ENCODE measurements around the gene PIP4K2C. TPM values are rescaled to one million over a fixed set of nuclear protein-coding genes. Genes with fewer than 3 reads are reported as not detected.
"Not testable (repeated sequence)": the region's sequence is repeated elsewhere in the genome, so short reads cannot be mapped to it uniquely, and the experiment has no call there.

Gene PIP4K2C
- total RNA-seq, 1 experiment from 2014 or later = 39.2 TPM

DNA sequence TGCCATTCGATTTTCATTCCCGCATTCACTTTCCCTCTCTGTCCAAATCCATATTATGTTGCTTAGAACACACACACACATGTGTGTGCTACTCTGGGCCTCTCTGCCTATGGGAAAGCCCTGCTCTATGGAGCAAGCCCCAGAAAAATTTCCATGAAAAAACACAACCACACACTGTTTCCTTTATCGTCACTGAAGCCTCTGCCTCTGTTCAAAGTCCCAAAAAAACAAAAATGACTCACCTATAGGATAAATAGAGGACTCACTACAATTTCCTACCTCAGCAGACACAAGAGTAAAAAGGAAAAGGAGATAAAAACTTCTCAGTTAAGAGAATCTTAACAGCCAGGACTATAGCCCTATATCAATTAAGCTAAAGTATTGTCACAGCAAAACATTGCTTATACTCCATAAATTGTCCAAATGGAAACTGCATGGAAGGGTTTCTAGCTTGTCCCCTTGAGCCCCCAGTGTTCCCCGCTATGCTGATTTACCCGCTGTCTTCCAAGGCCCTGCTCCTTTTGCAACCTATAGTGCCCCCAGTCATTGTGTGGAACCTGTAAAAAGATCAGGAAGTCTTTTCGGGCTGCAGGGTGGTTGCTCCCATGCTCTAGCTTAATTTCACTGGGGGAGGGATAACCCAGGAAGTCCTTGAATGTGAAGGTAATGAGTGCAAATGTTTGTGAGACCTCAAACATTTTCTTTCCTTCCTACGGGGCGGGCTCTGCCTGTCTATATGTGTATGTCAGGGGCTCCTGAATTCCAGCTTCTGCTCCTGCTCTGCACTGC lies 11.1 kb upstream of the PIP4K2C start:
- DNase-seq (ENCODE audit: low read depth) = no peak
- in situ Hi-C loops (cut with HindIII; ENCODE audit: low pct_unique_long_range_greater_than_20kb, low sequenced_read_pairs) = no loop called here

DNA sequence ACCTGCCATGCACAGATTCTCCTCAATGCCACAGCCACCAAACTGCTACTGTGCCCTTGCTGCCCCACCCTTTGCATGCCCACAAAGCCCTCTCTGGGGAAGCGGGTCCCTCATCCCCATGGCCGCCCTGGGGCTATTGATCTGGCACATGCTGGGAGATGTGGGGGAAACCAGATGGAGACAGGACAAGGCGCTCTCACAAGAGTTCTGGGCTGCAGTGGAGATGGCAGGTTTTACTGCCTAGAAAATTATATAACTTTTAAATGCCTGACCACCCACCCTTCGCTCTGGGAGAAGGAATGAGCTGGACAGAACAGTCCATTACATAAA lies 10.6 kb upstream of the PIP4K2C start:
- in situ Hi-C loops (cut with HindIII; ENCODE audit: low pct_unique_long_range_greater_than_20kb, low sequenced_read_pairs) = no loop called here
- no peak for DNase-seq (ENCODE audit: low read depth)

DNA sequence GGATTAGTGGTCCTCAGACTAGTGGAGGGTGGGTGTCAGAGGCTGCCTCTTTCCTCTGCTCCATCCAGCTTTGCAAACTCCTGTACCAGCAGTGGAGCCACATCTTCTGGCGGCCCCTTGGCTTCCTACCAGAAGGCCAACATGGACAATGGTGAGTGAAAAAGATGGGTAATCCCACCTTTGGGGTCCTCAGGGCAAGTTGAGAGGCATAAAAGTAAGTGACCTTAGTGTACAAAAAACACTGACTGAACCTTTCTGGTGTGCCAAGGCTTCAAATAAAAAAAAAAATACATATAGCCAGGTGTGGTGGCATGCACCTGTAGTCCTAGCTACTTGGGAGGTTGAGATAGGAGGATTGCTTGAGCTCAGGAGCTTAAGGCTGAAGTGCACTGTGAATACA lies 9.2 kb upstream of the PIP4K2C start:
- DNase-seq (ENCODE audit: low read depth) = no peak
- in situ Hi-C loops (cut with HindIII; ENCODE audit: low pct_unique_long_range_greater_than_20kb, low sequenced_read_pairs) = no loop called here

DNA sequence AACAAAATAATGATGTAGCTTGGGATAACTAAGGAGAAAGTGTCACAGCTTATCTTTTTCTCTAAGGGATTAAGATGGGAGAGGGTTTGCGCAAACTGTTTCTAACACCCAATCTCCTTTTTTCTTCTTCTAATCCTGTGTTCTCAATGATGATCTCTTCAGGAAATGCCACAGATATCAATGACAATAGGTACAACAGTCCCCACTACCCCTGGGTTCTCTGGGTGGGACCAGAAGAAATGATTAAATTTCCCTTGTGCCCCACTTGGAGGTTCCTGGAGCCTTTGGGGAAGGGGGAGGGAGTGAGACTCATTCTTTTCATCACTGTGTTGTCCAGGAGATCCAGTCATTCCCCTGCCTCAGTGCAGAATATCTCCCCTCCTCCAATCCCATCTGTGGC lies 8.6 kb upstream of the PIP4K2C start:
- in situ Hi-C loops (cut with HindIII; ENCODE audit: low pct_unique_long_range_greater_than_20kb, low sequenced_read_pairs) = no loop called here
- DNase-seq (ENCODE audit: low read depth) = no peak

DNA sequence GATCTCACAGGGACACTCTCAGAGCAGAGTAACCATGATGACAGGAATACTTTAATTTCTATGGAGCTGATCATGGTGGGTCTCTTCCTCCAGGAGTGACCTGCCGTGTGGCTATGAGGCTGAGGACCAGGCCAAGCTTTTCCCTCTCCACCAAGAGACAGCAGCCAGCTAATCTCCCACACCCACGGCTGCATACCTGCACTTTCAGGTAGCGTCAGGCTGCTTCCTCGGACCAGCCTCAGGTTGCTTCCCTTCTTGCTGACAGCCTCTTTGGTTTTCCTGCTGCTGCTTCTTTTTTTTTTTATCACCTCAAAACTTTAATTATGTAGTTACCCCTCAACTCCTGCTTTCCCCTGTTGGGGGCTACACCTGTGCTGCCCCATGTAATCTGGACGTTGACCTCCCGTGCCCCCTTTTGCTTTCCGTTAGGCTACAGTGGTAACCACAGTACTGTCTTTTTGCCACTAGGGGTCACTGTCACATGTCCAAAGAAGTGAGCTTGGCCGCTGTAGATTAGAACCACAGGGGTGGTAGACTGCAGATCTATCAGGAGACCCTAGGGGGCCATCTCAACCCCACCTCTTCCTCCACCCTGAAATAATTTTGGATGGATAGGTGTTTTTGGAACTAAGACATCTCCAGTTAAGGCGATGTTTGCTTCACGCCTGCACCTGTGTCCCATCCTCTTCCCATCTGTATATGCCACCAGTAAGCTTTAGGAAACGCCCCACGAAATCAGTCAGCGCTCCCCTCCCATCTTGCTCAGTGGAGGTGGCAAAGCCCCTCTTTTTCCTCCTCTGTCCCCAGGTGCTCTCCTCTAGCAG lies 7.8 kb upstream of the PIP4K2C start:
- in situ Hi-C loops (cut with HindIII; ENCODE audit: low pct_unique_long_range_greater_than_20kb, low sequenced_read_pairs) = no loop called here
- peak; percentile 70 for DNase-seq (ENCODE audit: low read depth)

DNA sequence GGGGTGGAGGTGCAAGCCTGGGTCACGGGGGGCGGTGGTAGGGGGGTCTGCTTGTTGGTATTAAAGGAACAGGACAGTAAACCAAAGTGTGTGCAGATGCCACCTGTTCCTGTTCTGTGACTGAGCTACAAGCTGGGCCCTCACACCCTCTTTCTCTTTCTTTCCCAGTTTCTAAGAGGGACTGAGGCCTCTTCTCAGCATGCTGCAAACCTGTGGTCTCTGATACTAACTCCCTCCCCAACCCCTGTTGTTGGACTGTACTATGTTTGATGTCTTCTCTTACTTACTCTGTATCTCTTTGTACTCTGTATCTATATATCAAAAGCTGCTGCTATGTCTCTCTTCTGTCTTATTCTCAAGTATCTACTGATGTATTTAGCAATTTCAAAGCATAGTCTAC lies 6.9 kb upstream of the PIP4K2C start:
- in situ Hi-C loops (cut with HindIII; ENCODE audit: low pct_unique_long_range_greater_than_20kb, low sequenced_read_pairs) = no loop called here
- no peak for DNase-seq (ENCODE audit: low read depth)

DNA sequence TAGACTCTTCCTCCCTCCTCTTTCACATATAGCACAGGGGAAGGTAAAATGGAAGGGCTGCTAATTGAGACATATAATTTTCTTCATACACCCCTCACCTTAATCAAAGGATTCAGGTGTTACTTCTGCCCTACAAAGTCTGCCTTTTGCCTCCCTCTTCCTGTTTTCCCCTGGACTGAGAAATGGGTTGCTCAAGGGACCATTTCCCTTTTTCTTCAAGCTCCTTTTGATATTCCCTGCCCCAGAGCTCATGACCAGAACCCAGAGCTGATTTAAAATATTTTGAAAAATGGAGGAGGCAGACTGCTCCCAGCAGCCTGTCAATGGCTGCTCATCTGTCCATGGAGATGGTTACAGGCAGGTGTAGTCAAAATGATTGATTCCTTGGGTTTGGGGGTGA lies 6.3 kb upstream of the PIP4K2C start:
- DNase-seq (ENCODE audit: low read depth) = no peak
- in situ Hi-C loops (cut with HindIII; ENCODE audit: low pct_unique_long_range_greater_than_20kb, low sequenced_read_pairs) = no loop called here

DNA sequence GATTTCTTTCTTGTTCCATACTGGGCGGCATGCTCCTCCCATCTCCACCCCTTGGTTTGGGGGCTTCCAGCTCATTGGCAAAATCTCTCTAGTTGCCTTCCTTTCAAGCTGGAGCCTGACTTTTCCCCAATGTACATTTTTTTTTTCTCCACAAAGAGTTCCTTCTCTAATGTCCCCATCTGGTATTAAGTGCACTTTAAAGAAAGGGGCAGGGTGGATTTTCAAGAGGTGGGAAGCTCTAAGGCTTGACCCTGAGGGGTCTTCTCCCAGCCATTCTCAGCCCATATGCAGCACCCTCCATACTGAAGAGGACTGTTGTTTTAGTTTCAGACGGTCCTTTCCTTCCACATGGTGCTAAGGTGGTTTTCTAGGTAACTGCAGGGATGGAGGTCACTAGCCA lies 5.8 kb upstream of the PIP4K2C start:
- in situ Hi-C loops (cut with HindIII; ENCODE audit: low pct_unique_long_range_greater_than_20kb, low sequenced_read_pairs) = no loop called here

DNA sequence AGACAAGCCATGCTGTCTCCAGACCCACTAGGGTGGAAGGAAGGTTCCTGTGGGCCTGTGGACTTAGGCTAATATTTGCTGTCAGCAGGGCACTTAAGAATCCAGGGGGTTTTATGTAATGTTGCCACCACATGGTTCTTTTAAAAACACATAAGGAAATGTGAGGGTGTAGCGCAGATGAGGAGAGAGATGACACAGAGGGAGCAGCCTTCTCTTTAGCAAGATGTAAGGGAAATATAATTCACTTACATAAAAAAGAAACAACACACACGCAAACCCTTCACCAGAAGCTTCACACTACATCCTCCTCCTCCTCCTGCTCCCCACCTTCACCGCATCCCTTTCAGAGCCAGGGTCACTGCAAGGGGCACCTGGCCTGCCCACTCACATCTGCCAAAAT lies 4.9 kb upstream of the PIP4K2C start:
- in situ Hi-C loops (cut with HindIII; ENCODE audit: low pct_unique_long_range_greater_than_20kb, low sequenced_read_pairs) = no loop called here

More for the DNA sequence above, 5.8 kb upstream of the PIP4K2C start:
- no peak for DNase-seq (ENCODE audit: low read depth)

DNA sequence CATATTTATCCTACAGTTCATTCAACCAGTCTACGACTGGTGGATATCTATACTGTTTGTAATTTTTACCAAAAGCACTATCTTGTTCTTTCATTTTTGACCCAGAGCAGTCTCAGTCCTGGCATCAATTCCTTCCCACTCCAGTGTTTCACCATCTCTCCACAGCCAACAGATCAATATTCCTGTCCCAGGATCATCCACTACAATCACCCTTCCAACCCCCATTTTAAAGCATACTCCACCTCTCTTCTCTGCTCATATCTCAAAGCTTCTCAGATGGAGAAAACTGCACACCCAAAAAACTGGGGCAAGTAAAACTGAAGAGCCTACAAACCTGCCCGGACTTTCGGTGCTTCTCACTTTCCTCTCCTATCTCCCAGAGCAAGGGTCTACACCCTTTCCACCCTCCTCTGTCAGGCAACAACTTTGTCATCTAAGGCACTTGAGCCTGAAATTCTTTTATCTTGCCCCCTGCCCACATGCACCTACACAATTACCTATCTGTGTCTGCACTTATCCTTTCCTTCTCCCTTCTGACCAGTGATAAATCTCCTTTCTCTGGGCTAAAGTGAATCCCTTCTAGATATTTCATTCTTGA lies 4.1 kb upstream of the PIP4K2C start:
- no peak for DNase-seq (ENCODE audit: low read depth)
- in situ Hi-C loops (cut with HindIII; ENCODE audit: low pct_unique_long_range_greater_than_20kb, low sequenced_read_pairs) = no loop called here

More for the DNA sequence above, 4.9 kb upstream of the PIP4K2C start:
- no peak for DNase-seq (ENCODE audit: low read depth)

DNA sequence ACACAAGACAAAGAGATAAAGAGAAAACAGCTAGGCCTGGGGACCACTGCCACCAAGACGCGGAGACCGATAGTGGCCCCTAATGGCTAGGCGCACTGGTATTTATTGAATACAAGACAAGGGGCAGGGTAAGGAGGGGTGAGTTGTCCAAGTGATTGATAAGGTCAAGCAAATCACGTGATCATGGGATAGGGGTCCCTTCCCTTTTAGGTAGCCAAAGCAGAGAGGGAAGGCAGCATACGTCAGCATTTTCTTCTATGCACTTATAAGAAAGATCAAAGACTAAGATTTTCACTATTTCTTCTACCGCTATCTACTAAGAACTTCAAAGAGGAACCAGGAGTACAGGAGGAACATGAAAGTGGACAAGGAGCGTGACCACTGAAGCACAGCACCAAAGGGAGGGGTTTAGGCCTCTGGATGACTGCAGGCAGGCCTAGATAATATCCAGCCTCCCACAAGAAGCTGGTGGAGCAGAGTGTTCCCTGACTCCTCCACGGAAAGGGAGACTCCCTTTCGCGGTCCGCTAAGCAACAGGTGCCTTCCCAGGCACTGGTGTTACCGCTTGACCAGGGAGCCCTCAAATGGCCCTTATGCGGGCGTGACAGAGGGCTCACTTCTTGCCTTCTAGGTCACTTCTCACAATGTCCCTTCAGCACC lies 1.9 kb upstream of the PIP4K2C start:
- DNase-seq (ENCODE audit: low read depth); in situ Hi-C loops (cut with HindIII; ENCODE audit: low pct_unique_long_range_greater_than_20kb, low sequenced_read_pairs): not testable (repeated sequence)

DNA sequence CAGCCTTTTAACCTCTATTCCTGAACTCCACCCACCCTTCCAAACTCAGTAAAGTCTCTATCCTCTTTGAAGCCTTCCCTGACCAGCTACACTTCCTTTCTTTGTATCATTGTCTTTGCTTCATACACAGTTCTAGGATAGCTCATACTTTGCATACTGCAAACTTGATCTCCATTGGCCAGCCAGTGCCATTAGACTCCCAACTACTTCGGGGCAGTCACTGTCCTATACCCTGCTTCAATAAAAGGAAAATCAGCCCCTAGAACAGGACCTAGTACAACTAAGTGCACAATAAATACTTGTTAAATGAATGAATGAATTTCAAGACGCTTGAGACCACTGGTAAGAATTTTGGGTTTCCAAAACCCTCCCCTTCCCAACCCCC lies 521 bp upstream of the PIP4K2C start:
- in situ Hi-C loops (cut with HindIII; ENCODE audit: low pct_unique_long_range_greater_than_20kb, low sequenced_read_pairs) = no loop called here
- DNase-seq (ENCODE audit: low read depth) = no peak

DNA sequence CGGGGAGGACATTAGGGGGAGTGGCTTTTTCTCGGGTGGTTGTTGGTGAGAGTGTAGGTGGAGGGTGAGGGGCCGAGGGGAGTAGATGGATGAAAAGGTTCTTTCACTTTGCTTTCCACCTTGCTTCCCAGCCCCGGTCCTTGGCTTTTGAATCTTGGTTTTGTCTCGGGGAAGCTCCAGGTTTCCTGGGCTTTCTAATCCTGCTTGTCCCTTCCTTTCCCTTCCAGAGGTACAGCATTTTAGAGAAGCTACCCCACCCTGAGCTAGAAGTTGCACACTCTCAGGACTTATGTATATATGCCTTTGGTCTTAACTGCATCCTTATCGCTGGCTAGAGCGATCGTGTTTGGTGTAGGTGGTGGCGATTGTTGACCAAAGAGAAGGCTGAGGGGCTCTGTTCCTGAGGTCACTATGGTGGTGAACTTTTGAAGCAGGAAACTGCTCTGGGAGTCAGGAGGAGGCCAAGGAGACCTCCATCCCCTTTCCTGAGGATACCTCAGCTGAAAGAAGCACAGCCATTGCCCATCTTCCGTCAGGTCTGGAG lies 862 bp downstream of the PIP4K2C start:
- DNase-seq (ENCODE audit: low read depth) = no peak
- in situ Hi-C loops (cut with HindIII; ENCODE audit: low pct_unique_long_range_greater_than_20kb, low sequenced_read_pairs) = no loop called here

DNA sequence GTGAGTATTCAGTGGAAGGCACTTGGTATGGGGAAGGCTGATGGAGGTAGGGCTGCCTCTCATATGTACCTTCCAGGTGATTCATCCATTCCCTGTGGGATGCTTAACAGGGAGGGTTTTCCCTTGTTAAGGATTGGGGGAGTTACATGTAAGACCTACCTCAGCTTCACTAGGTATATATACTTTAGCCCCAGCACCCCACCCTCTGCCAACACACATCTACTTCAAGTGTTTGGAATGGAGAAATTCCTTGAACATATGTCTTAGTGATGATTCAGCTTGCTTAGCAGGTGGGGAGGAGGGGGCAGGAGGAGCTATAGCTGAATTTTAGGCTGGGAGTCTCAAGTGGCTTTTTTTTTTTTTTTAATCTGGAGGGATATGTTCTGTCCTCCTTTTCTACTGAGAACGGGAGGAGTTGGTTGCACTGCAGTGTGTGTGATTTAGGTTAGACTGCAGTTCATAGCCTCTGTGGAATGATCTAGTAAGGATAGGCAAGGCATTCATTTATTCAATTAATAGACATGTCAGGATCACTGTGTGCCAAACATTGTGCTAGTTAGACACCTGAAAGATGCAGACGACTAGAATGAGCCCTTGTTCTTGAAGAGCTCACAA lies 1.7 kb downstream of the PIP4K2C start:
- in situ Hi-C loops (cut with HindIII; ENCODE audit: low pct_unique_long_range_greater_than_20kb, low sequenced_read_pairs) = no loop called here
- DNase-seq (ENCODE audit: low read depth) = no peak

DNA sequence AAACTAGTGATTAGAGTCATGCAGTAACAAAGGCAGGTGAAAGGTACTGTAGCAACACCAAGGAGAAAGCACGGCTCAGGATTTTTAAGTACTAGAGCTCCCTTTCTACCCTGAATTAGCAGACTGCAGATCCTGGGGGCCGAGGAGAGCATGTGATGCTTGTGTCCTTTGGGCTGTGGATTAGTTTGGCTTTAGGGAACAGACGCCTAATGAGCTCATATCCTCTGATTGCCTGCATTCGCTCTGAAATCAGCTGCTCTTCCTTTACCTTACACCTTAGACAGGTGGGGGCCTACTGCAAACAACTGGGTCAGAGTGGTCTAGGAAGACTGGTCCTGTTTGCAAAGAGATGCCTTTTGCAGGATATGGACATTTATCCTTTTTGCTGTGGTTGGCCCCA lies 2.2 kb downstream of the PIP4K2C start:
- no peak for DNase-seq (ENCODE audit: low read depth)
- in situ Hi-C loops (cut with HindIII; ENCODE audit: low pct_unique_long_range_greater_than_20kb, low sequenced_read_pairs) = no loop called here

DNA sequence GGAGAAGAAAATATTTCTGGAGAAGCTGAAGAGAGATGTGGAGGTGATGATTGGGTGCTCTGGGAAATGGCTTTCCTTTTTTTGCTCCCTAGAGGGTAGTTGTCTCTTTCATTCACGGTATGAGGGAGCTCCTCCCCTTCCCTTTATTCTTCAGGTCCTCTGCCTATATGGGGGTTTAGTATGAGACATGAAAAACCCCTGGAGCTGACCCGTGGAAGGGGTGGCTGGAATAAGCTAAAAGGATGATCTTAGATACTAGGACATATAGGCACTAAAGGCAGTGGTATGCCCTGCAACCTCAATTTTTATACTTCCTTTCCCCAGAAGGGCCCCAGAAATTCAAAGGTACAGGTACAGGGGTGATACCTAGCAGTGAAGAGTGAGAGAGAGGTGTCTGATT lies 9.4 kb downstream of the PIP4K2C start:
- no peak for DNase-seq (ENCODE audit: low read depth)
- in situ Hi-C loops (cut with HindIII; ENCODE audit: low pct_unique_long_range_greater_than_20kb, low sequenced_read_pairs) = no loop called here

DNA sequence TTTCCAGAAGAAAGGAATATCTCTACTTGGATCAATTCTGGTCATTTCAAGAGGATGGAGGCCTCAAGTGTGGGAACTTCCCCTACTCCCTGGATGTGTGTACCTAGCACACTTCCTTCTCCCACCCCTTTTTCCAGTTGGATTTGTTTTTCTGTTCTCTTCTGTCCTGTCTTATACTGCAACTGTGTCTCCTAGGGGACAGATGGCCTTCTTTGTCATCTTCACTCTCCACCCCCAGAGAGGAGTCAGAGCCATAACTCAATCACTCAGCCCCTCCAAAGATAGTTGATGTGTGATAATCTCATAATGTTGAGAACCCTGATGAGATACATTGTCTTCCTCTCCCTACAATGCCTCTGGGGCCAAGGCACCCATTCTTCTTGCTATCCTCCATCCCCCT lies 11.6 kb downstream of the PIP4K2C start:
- in situ Hi-C loops (cut with HindIII; ENCODE audit: low pct_unique_long_range_greater_than_20kb, low sequenced_read_pairs) = no loop called here
- DNase-seq (ENCODE audit: low read depth) = no peak

DNA sequence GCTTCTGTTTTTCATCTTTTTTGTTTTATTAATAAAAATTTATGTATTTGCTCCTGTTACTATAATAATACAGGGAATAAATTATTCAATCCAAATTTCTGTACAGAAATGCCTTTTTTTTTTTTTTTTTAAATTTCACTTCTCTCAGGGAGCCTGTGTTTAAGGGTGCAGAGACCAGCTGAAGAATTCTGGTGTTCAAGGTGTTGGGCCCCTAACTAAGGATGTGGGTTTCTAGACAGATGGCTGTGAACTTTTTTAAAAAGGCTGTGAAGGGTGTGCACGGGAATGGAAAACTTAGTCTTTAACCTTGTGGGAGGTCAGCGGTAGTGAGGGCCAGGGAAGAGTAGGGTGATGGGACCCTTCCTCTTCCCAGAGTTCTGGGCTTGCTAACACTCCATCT lies 12.3 kb downstream of the PIP4K2C start:
- in situ Hi-C loops (cut with HindIII; ENCODE audit: low pct_unique_long_range_greater_than_20kb, low sequenced_read_pairs) = no loop called here
- DNase-seq (ENCODE audit: low read depth) = no peak
